Liver (tissue), 9 donors: Measurements from ENCODE around the gene PLCB1. TPM values are rescaled to one million over a fixed set of nuclear protein-coding genes. Genes with fewer than 3 reads are reported as not detected.

Source experiments
- DNase-seq: peaks from one replicate; pipeline ENCODE4 v3.0.0-alpha.2; 2017; ENCODE audit warnings: low spot score
- H3K27ac ChIP-seq, 2 donors: one replicate each; pipeline ENCODE4 v1.7.0; 2013; ENCODE audit warnings: inconsistent platforms in 2 of 2, low read length in 2 of 2, control low read depth in 1 of 2, low read depth in 1 of 2, mild to moderate bottlenecking in 1 of 2
- H3K27me3 ChIP-seq, 4 donors: one replicate each; pipeline versions ENCODE4 v1.6.1 to v1.7.0; 2013; ENCODE audit warnings: low read length in 3 of 4, inconsistent platforms in 1 of 4, mild to moderate bottlenecking in 1 of 4, moderate library complexity in 1 of 4; ENCODE audit not compliant: control insufficient read depth in 4 of 4, insufficient read depth in 4 of 4
- H3K36me3 ChIP-seq, 4 donors: one replicate each; pipeline versions ENCODE4 v1.6.1 to v1.7.0; 2013; ENCODE audit warnings: low read length in 3 of 4, mild to moderate bottlenecking in 3 of 4, low read depth in 1 of 4, moderate library complexity in 1 of 4; ENCODE audit not compliant: control insufficient read depth in 4 of 4, insufficient read depth in 3 of 4
- H3K4me1 ChIP-seq, 4 donors: one replicate each; pipeline versions ENCODE4 v1.6.1 to v1.7.0; 2013; ENCODE audit warnings: low read length in 3 of 4, mild to moderate bottlenecking in 3 of 4, moderate library complexity in 1 of 4; ENCODE audit not compliant: control insufficient read depth in 4 of 4, insufficient read depth in 4 of 4
- H3K4me3 ChIP-seq, 3 donors: one replicate each; pipeline versions ENCODE4 v1.6.1 to v1.7.0; 2013; ENCODE audit warnings: low read length in 3 of 3, control low read depth in 1 of 3, low read depth in 1 of 3, mild to moderate bottlenecking in 1 of 3
- H3K9ac ChIP-seq, 2 donors: one replicate each; pipeline ENCODE4 v1.7.0; 2013; ENCODE audit warnings: low read length in 2 of 2, mild to moderate bottlenecking in 2 of 2, moderate library complexity in 2 of 2, control low read depth in 1 of 2, low read depth in 1 of 2
- H3K9me3 ChIP-seq, 4 donors: one replicate each; pipeline versions ENCODE4 v1.6.1 to v1.7.0; 2013; ENCODE audit warnings: low read length in 3 of 4; ENCODE audit not compliant: control insufficient read depth in 4 of 4
- EGR1 ChIP-seq, 2 donors: IDR thresholded peaks; 2 replicates each; pipeline ENCODE4 v1.6.1; 2016 to 2018; ENCODE audit warnings: antibody characterized with exemption in 2 of 2, low read depth in 2 of 2
- FOXA2 ChIP-seq: IDR thresholded peaks from 2 replicates; pipeline ENCODE4 v1.6.1; 2016; ENCODE audit warnings: antibody characterized with exemption
- HNF4A ChIP-seq, 2 donors: conservative IDR thresholded peaks; 2 replicates each; pipeline ENCODE4 v1.6.1; 2016; ENCODE audit warnings: antibody characterized with exemption in 2 of 2, mild to moderate bottlenecking in 2 of 2
- HNF4G ChIP-seq: IDR thresholded peaks from 2 replicates; pipeline ENCODE4 v1.6.1; 2016; ENCODE audit warnings: antibody characterized with exemption
- JUND ChIP-seq, 2 donors: IDR thresholded peaks; 2 replicates each; pipeline ENCODE4 v1.6.1; 2016; ENCODE audit warnings: antibody characterized with exemption in 2 of 2
- NR2F2 ChIP-seq: IDR thresholded peaks from 2 replicates; pipeline ENCODE4 v1.6.1; 2016; ENCODE audit warnings: antibody characterized with exemption
- RXRA ChIP-seq, 2 donors: IDR thresholded peaks; 2 replicates each; pipeline ENCODE4 v1.6.1; 2017 to 2018; ENCODE audit warnings: antibody characterized with exemption in 2 of 2, mild to moderate bottlenecking in 1 of 2
- SP1 ChIP-seq: IDR thresholded peaks from 2 replicates; pipeline ENCODE4 v1.6.1; 2018; ENCODE audit warnings: antibody characterized with exemption, mild to moderate bottlenecking
- TAF1 ChIP-seq: conservative IDR thresholded peaks from 2 replicates; pipeline ENCODE4 v1.6.1; 2016; ENCODE audit warnings: antibody characterized with exemption, mild to moderate bottlenecking
- WGBS: extraction: QIAGEN DNeasy Blood & Tissue Kit; methylation state at CpG from one replicate; pipeline ENCODE4 v1.1.7; 2013; 5-methylcytosine and 5-hydroxymethylcytosine counted together
- polyA plus RNA-seq, 2 donors: library from polyadenylated mRNA; stranded (reverse) in 1 of 2; unstranded in 1 of 2; fragments of 200-250 nt in 1 of 2; fragments of >200 nt in 1 of 2; fragmentation: Nextera tagmentation in 1 of 2; extraction: Ambion mirVana in 1 of 2; gene quantifications; one replicate each; pipeline versions ENCODE4 v1.2.1 to v1.2.3, GENCODE V29; 2013 to 2015
- total RNA-seq, 2 donors: library from RNA; depleted of rRNA; stranded (reverse); fragments of >200 nt; gene quantifications; one replicate each; pipeline ENCODE4 v1.2.3, GENCODE V29; 2014
- TF ChIP-seq, protein P1 (sequence below): fragments of 150-350 bp; IDR thresholded peaks from 2 replicates; pipeline ENCODE4 v1.5.1; 2017; ENCODE audit warnings: improper control_type of control experiment, low read depth, low read length; ENCODE audit not compliant: missing input control
- TF ChIP-seq, protein P2 (sequence below): IDR thresholded peaks from 2 replicates; pipeline ENCODE4 v1.6.1; 2016; ENCODE audit warnings: antibody characterized with exemption
- TF ChIP-seq, protein P3 (sequence below): IDR thresholded peaks from 2 replicates; pipeline ENCODE4 v1.6.1; 2016; ENCODE audit warnings: antibody characterized with exemption, mild to moderate bottlenecking
- donor health status: healthy.
- donor health status: healthy.
- donor health status: healthy.
- donor health status: healthy.
- donor health status: healthy.

PLCB1 gene
- total and polyA plus RNA-seq, 4 donors, result 3.7 to 13.5 (median 5.9) TPM

DNA sequence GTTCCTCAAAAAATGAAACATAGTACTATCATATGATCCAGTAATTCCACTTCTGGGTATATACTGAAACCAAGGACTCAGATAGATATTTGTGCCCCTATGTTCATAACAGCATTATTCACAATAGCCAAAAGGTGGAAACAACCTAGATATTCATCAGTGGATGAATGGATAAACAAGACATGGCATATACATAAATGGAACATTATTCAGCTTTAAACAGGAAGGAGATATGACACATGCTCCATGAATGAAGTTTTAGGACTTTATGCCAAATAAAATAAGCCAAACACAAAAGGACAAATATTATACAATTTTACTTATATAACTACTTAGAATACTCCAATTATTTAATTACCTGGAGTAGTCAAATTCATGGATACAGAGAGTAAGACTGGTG, 16.4 kb downstream of the PLCB1 start:
- no peak for TF ChIP-seq EGR1 (IDR thresholded peaks at IDR 0.05; ENCODE audit: low read depth in 2 of 2)
- TF ChIP-seq HNF4A (conservative IDR thresholded peaks at IDR 0.05), result no peak
- TF ChIP-seq, protein P1, sequence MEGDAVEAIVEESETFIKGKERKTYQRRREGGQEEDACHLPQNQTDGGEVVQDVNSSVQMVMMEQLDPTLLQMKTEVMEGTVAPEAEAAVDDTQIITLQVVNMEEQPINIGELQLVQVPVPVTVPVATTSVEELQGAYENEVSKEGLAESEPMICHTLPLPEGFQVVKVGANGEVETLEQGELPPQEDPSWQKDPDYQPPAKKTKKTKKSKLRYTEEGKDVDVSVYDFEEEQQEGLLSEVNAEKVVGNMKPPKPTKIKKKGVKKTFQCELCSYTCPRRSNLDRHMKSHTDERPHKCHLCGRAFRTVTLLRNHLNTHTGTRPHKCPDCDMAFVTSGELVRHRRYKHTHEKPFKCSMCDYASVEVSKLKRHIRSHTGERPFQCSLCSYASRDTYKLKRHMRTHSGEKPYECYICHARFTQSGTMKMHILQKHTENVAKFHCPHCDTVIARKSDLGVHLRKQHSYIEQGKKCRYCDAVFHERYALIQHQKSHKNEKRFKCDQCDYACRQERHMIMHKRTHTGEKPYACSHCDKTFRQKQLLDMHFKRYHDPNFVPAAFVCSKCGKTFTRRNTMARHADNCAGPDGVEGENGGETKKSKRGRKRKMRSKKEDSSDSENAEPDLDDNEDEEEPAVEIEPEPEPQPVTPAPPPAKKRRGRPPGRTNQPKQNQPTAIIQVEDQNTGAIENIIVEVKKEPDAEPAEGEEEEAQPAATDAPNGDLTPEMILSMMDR, result no peak
- TF ChIP-seq, protein P2, sequence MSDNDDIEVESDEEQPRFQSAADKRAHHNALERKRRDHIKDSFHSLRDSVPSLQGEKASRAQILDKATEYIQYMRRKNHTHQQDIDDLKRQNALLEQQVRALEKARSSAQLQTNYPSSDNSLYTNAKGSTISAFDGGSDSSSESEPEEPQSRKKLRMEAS, result no peak
- TF ChIP-seq TAF1, result no peak
- TF ChIP-seq, protein P3, sequence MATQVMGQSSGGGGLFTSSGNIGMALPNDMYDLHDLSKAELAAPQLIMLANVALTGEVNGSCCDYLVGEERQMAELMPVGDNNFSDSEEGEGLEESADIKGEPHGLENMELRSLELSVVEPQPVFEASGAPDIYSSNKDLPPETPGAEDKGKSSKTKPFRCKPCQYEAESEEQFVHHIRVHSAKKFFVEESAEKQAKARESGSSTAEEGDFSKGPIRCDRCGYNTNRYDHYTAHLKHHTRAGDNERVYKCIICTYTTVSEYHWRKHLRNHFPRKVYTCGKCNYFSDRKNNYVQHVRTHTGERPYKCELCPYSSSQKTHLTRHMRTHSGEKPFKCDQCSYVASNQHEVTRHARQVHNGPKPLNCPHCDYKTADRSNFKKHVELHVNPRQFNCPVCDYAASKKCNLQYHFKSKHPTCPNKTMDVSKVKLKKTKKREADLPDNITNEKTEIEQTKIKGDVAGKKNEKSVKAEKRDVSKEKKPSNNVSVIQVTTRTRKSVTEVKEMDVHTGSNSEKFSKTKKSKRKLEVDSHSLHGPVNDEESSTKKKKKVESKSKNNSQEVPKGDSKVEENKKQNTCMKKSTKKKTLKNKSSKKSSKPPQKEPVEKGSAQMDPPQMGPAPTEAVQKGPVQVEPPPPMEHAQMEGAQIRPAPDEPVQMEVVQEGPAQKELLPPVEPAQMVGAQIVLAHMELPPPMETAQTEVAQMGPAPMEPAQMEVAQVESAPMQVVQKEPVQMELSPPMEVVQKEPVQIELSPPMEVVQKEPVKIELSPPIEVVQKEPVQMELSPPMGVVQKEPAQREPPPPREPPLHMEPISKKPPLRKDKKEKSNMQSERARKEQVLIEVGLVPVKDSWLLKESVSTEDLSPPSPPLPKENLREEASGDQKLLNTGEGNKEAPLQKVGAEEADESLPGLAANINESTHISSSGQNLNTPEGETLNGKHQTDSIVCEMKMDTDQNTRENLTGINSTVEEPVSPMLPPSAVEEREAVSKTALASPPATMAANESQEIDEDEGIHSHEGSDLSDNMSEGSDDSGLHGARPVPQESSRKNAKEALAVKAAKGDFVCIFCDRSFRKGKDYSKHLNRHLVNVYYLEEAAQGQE, result no peak
- TF ChIP-seq RXRA (IDR thresholded peaks at IDR 0.05), result no peak
- no peak for TF ChIP-seq FOXA2
- TF ChIP-seq SP1, result no peak
- no peak for DNase-seq
- no peaks in the 10 kb centered on the region for H3K9me3 ChIP-seq
- H3K9ac ChIP-seq, result no peak overlapping the region
- no peaks in the 10 kb centered on the region for H3K27me3 ChIP-seq
- H3K4me3 ChIP-seq, result no peak overlapping the region
- peaks cover 0 to 1% (median 0%) of the 10 kb centered on the region in 4 donors for H3K36me3 ChIP-seq
- H3K27ac ChIP-seq, result no peak overlapping the region
- peaks cover 0 to 14% (median 8%) of the 10 kb centered on the region in 4 donors for H3K4me1 ChIP-seq

DNA sequence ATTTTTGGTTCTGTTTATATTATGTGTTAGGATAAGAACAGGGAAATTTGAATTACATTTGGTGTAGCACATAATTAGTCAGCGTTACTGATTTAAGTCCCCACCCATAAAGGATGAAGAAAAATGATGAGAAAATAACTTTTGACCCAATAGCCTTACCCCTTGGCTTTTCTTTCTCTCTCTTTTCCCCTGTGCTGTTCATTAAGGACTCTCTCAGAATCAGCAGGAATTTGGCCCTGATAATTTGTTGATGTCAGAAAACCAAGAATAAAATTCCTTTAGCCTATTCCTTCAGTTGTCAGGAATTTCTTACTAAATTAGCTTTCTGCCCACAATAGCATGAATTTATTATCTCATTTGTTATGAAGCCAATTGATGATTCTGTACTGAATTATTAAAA, 18.5 kb downstream of the PLCB1 start:
- H3K9me3 ChIP-seq, result no peaks in the 10 kb centered on the region
- peaks cover 0 to 6% (median 3%) of the 10 kb centered on the region in 4 donors for H3K4me1 ChIP-seq
- peaks cover 0 to 1% (median 0%) of the 10 kb centered on the region in 4 donors for H3K36me3 ChIP-seq
- no peak overlapping the region for H3K9ac ChIP-seq
- DNase-seq, result no peak
- 85% methylated on average over 1 of the region's 1 CpG for WGBS
- H3K27me3 ChIP-seq, result no peaks in the 10 kb centered on the region
- no peak overlapping the region for H3K4me3 ChIP-seq
- H3K27ac ChIP-seq, result no peak overlapping the region
- no peak for TF ChIP-seq HNF4G
- no peak for TF ChIP-seq SP1
- peak; percentile 65 for TF ChIP-seq NR2F2

DNA sequence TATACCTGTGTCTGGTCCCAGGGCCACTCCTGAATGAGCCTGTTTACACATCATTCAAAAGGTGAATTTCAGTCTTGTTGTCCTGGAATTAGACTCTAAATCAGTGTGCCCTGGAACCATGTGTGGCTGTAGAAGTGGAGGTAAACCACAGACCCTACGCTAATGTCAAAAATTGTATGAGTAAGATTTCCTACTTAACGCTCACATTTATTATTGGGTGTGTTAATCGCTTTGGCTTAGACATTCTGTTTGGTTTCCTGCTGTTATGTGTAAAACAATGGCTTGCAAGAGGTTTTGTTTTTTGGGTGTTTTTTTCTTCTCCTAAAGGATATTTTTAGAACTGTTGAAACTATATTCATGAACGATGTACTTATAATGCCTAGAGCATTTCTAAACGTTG, 19.3 kb downstream of the PLCB1 start:
- WGBS, result 66% methylated on average over 5 of the region's 5 CpGs
- no peak for DNase-seq
- no peak overlapping the region for H3K4me3 ChIP-seq
- H3K27me3 ChIP-seq, result no peaks in the 10 kb centered on the region
- TF ChIP-seq JUND (IDR thresholded peaks at IDR 0.05) (no peak), NR2F2 (no peak), HNF4G (no peak)
- H3K9me3 ChIP-seq, result no peaks in the 10 kb centered on the region
- peaks cover 0 to 8% (median 3%) of the 10 kb centered on the region in 4 donors for H3K4me1 ChIP-seq
- peak overlapping the region in 1 of 2 donors; percentile 14 for H3K27ac ChIP-seq
- no peak overlapping the region for H3K9ac ChIP-seq
- H3K36me3 ChIP-seq, result peaks cover 0 to 1% (median 0%) of the 10 kb centered on the region in 4 donors
